C4-2B (cell line): ENCODE results near the gene CLDN3.

Experiments used
- CTCF ChIP-seq: fragments of 450-650 bp; conservative IDR thresholded peaks from 2 replicates; pipeline ENCODE4 v1.5.1; 2017; ENCODE audit warnings: mild to moderate bottlenecking
- ZFX ChIP-seq: fragments of 450-650 bp; IDR thresholded peaks from 2 replicates; pipeline ENCODE4 v1.6.1; 2017

GRCh38 chr7:73817121-73817520 lies 47.1 kb upstream of the CLDN3 start:
- TF ChIP-seq CTCF (no peak), ZFX (no peak)
